Measurements from ENCODE around the gene LGALS9. TPM values are rescaled to one million over a fixed set of nuclear protein-coding genes. Genes with fewer than 3 reads are reported as not detected.

Gene LGALS9
- polyA plus RNA-seq (2012; rRNA removed): 0.21 and 0.37 TPM in 2 replicates
- 0.07 TPM in 1 of 2 replicates, not detected in the other for polyA plus RNA-seq (2012; cell fraction: cytosol; rRNA removed)
- 0.66 and 0.68 TPM in 2 replicates for polyA plus RNA-seq (2012; cell fraction: nucleus; rRNA removed)

DNA sequence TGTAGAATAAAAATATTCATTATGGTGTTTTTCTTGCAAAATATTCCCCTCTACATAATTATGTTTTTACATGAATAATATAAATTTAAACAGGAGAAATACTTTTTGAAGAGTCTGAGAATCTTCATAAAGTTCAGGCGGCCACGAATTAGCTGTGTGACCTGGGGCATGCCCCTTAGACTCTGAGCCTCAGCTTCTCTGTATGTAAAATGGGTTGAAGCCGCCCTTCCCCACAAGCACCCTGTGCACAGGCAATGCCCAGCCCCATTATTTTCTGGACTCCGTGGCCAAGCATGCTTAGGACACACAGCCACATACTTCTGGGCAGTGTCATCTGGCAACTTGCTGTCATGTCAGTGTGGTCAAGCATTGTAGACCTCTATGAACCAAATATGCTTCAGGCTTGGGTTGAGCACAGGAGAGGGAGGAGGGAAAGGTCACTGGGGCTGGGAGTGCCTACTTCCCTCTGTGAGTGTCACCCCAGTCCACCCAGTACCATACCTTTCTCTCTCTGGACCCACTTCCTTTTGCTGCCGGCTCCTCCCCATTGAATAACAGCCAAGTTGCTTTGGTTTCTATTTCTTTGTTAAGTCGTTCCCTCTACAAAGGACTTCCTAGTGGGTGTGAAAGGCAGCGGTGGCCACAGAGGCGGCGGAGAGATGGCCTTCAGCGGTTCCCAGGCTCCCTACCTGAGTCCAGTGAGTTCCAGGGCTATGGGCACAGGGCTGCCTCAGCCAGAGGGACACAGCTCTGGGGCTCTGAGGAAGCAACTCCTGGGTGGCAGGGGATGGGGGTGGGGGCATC lies at the start of gene LGALS9:
Gene LGALS9, plus strand, starts transcription at position 582 of the 804 bp plus-strand sequence. Its CDS starts 78 bp downstream, at position 660.
- 81% methylated on average over 10 of the region's 10 CpGs for WGBS (ENCODE audit: low lambda C conversion rate)
- Histone ChIP-seq H3K4me2 (no peak within 1 kb of the TSS), H3K27ac (ENCODE audit: low read depth in 2 of 2, low read length in 1 of 2) (no peak within 1 kb of the TSS), H3K4me1 (ENCODE audit: control insufficient read depth in 1 of 2, insufficient read depth in 2 of 2, low read depth in 1 of 2, low read length in 1 of 2) (no peaks in the 10 kb centered on the region; a peak in 1 of 4 replicates), H3F3A (replicated peaks; ENCODE audit: insufficient read depth) (no peaks in the 10 kb centered on the region), H3K36me3 (replicated peaks in 1 of 2; ENCODE audit: control insufficient read depth in 1 of 2, insufficient read depth in 2 of 2, low read length in 1 of 2) (peaks cover 0 to 5% of the 10 kb centered on the region in 2 experiments), H3K79me2 (ENCODE audit: insufficient read depth) (no peaks in the 10 kb centered on the region), H3K4me3 (ENCODE audit: low read depth in 2 of 2, low read length in 1 of 2) (no peak within 1 kb of the TSS), H3K27me3 (ENCODE audit: insufficient read depth) (no peaks in the 10 kb centered on the region), H2AFZ (ENCODE audit: low read depth) (no peak within 1 kb of the TSS), H3K9ac (no peak within 1 kb of the TSS), H3K9me2 (no peaks in the 10 kb centered on the region), H3K9me3 (no peaks in the 10 kb centered on the region), H4K20me1 (ENCODE audit: insufficient read depth) (no peaks in the 10 kb centered on the region)
- no peak for DNase-seq
- TF ChIP-seq, protein P1, sequence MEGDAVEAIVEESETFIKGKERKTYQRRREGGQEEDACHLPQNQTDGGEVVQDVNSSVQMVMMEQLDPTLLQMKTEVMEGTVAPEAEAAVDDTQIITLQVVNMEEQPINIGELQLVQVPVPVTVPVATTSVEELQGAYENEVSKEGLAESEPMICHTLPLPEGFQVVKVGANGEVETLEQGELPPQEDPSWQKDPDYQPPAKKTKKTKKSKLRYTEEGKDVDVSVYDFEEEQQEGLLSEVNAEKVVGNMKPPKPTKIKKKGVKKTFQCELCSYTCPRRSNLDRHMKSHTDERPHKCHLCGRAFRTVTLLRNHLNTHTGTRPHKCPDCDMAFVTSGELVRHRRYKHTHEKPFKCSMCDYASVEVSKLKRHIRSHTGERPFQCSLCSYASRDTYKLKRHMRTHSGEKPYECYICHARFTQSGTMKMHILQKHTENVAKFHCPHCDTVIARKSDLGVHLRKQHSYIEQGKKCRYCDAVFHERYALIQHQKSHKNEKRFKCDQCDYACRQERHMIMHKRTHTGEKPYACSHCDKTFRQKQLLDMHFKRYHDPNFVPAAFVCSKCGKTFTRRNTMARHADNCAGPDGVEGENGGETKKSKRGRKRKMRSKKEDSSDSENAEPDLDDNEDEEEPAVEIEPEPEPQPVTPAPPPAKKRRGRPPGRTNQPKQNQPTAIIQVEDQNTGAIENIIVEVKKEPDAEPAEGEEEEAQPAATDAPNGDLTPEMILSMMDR (IDR thresholded peaks at IDR 0.05): no peak
- TF ChIP-seq RXRA (IDR thresholded peaks at IDR 0.05; ENCODE audit: borderline replicate concordance, low read depth) (no peak), CHD2 (IDR thresholded peaks at IDR 0.05; ENCODE audit: low read length, partially characterized antibody) (no peak), ELF1 (IDR thresholded peaks at IDR 0.05) (no peak), SIN3A (IDR thresholded peaks at IDR 0.05; ENCODE audit: borderline replicate concordance, low read depth, low read length) (no peak), TEAD4 (IDR thresholded peaks at IDR 0.05; ENCODE audit: borderline replicate concordance, insufficient read depth) (no peak), POLR2AphosphoS5 (IDR thresholded peaks at IDR 0.05; ENCODE audit: low read depth, low read length) (no peak), SMC3 (IDR thresholded peaks at IDR 0.05; ENCODE audit: low read depth, low read length) (no peak), TAF1 (IDR thresholded peaks at IDR 0.05; ENCODE audit: borderline replicate concordance, low read depth, low read length) (no peak), FOXM1 (IDR thresholded peaks at IDR 0.05; ENCODE audit: low read depth) (no peak), MEF2A (IDR thresholded peaks at IDR 0.05; ENCODE audit: borderline replicate concordance, low read depth) (no peak), EP300 (IDR thresholded peaks at IDR 0.05; ENCODE audit: borderline replicate concordance in 1 of 2, low read depth in 1 of 2, low read length in 1 of 2) (no peak), JUND (IDR thresholded peaks at IDR 0.05) (no peak), NFIC (IDR thresholded peaks at IDR 0.05; ENCODE audit: borderline replicate concordance) (no peak), GATA2 (CRISPR knock-in tag; IDR thresholded peaks at IDR 0.05) (no peak)
- TF ChIP-seq, protein P2, sequence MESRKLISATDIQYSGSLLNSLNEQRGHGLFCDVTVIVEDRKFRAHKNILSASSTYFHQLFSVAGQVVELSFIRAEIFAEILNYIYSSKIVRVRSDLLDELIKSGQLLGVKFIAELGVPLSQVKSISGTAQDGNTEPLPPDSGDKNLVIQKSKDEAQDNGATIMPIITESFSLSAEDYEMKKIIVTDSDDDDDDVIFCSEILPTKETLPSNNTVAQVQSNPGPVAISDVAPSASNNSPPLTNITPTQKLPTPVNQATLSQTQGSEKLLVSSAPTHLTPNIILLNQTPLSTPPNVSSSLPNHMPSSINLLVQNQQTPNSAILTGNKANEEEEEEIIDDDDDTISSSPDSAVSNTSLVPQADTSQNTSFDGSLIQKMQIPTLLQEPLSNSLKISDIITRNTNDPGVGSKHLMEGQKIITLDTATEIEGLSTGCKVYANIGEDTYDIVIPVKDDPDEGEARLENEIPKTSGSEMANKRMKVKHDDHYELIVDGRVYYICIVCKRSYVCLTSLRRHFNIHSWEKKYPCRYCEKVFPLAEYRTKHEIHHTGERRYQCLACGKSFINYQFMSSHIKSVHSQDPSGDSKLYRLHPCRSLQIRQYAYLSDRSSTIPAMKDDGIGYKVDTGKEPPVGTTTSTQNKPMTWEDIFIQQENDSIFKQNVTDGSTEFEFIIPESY (IDR thresholded peaks at IDR 0.05; ENCODE audit: borderline replicate concordance, low read depth): no peak
- TF ChIP-seq, protein P3, sequence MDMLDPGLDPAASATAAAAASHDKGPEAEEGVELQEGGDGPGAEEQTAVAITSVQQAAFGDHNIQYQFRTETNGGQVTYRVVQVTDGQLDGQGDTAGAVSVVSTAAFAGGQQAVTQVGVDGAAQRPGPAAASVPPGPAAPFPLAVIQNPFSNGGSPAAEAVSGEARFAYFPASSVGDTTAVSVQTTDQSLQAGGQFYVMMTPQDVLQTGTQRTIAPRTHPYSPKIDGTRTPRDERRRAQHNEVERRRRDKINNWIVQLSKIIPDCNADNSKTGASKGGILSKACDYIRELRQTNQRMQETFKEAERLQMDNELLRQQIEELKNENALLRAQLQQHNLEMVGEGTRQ (IDR thresholded peaks at IDR 0.05; ENCODE audit: borderline replicate concordance, low read depth, low read length): no peak
- TF ChIP-seq, protein P4, sequence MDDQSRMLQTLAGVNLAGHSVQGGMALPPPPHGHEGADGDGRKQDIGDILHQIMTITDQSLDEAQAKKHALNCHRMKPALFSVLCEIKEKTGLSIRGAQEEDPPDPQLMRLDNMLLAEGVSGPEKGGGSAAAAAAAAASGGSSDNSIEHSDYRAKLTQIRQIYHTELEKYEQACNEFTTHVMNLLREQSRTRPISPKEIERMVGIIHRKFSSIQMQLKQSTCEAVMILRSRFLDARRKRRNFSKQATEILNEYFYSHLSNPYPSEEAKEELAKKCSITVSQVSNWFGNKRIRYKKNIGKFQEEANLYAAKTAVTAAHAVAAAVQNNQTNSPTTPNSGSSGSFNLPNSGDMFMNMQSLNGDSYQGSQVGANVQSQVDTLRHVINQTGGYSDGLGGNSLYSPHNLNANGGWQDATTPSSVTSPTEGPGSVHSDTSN (IDR thresholded peaks at IDR 0.05): no peak
- TF ChIP-seq, protein P5, sequence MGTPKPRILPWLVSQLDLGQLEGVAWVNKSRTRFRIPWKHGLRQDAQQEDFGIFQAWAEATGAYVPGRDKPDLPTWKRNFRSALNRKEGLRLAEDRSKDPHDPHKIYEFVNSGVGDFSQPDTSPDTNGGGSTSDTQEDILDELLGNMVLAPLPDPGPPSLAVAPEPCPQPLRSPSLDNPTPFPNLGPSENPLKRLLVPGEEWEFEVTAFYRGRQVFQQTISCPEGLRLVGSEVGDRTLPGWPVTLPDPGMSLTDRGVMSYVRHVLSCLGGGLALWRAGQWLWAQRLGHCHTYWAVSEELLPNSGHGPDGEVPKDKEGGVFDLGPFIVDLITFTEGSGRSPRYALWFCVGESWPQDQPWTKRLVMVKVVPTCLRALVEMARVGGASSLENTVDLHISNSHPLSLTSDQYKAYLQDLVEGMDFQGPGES (IDR thresholded peaks at IDR 0.05; ENCODE audit: low read depth, low read length): no peak
- ChIA-PET CTCF (interaction anchor here (0.8 to 1.6 kb wide), 3 partner anchors 20 to 27 kb away, joined by 3 to 9 read pairs (median 4); no protein-coding TSS in a partner anchor), POLR2A (no interaction called here)
